ENCODE data around the gene ORMDL1.

The ORMDL1 gene

DNA sequence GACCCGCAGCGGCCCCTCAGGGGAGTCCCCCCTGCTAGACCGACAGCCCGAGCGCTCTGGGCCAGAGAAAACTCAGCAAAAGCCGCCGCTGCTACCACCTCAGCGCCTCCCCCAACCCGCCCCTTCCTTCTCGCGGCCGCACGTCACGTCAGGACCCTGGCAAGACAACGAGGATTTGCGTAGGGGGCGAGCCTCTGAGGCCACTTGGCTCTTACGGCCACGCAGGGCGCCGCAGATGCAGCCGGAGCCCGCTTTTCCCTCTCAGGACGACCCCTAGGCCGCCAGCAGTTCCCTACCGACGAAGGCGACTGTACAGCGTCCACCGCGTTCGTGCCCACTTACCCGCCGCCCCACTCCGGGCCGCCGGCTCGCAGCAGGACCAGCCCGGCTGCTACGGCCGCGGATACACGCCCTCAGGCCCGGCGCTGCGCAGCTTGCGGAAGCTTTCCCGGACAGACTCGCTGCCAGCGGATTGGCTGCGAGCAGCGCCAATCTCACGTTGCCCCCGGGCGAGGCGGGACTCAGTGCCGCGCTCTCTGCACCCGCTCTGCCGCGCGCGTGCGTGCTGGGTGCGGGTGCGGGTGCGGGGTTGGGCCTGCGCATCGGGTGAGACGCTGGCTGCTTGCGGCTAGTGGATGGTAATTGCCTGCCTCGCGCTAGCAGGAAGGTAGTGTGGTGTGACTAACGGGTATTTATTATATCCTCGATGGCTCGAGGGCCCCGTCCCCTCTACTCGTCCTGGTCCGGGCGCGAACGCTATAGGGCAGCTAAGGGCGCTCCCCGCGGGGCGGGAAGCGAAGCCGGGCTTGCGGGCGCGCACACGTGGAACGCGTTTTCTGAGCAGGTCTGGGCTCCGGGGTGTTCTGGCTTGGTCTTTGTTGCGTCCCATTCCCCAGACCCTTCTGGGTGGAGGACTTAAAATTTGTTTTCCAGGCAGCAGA lies at the start of gene ORMDL1, which contains the start of gene PMS1:
Gene ORMDL1 (minus strand): TSS at position 413 of the 941 bp plus-strand sequence. CDS start 1,744 bp downstream, outside the sequence.
Gene PMS1 (plus strand): TSS at position 524 of the 941 bp plus-strand sequence. CDS start 7,360 bp downstream, outside the sequence.
- peak; percentile 95 for DNase-seq

DNA sequence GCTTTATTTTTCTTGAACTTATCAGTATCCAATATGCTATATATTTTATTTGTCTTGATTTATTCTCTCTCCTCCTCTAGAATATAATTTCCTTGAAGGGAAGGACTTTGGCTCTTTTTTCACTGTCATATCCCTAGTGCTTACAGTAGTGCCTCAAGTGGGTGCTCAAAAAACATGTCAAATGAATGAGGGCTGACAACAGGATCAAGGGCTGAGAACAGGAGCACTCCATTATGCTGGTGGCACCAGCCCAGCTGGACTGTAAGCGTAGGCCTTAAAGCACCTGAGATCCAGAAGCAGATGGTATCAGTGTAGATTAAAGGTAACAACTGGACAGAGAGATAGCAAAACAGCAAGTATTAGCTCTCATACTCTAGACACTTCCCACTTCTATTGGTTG lies 46.4 kb upstream of the ORMDL1 start:
- DNase-seq = no peak

- peak; percentile 13 for DNase-seq
Measured at GRCh38 chr2:189829102-189829833, 45.1 kb upstream of the ORMDL1 start.

DNA sequence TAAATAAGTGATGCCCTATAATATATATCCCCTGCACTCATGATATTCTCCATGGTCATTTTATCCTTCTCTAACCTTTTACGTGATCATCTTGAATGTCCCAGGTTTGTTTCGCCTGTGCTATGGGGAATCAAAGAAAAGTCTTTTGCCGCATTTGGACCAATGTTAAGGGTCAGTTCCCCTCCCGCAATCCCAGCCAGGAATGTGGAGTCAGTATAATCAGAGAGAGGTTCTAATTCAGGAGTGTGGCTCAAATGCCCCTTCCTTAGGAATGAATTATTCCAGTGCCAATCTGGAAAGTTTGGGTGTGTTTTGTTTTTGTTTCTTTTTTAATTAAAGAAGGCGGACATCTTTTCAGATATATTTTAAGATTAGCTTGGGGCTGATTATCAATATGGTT lies 41.9 kb upstream of the ORMDL1 start:
- no peak for DNase-seq

DNA sequence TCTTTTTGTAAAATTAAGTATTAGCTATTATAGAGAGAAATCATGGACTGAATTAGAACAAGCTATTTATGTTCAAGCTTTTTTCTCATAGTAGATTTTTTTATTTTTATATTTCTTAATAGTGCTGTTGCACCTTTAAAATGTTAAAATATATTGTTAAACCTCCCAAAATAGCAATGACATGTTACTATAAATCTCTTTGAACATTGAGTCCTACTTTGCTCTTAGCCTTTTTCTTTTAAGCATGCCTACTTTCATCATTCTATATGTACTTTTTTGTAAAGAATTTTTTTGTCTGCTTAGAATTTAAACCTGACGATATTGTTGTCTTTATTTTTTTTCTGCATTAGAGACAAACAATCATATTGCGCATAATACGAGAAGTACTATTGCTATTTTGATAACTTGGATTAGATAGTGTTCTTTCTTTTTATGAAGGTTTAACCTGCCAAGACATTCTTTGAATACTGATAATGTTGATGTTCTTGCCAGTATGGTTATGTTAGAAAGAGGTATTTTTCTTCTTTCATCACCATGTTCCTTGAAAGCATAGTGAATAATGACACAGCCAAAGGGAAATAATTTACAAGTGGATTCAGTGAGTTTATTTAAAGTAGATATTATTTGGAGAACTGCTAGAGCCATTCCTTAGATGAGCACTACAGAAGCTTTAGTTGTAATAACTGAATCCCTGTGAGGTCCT lies 40.7 kb upstream of the ORMDL1 start:
- DNase-seq = no peak

GRCh38 chr2:189821953-189822748 lies 38.0 kb upstream of the ORMDL1 start:
- peak; percentile 40 for DNase-seq

- peak; percentile 86 for DNase-seq
Measured at GRCh38 chr2:189819297-189819704, 35.2 kb upstream of the ORMDL1 start.

DNA sequence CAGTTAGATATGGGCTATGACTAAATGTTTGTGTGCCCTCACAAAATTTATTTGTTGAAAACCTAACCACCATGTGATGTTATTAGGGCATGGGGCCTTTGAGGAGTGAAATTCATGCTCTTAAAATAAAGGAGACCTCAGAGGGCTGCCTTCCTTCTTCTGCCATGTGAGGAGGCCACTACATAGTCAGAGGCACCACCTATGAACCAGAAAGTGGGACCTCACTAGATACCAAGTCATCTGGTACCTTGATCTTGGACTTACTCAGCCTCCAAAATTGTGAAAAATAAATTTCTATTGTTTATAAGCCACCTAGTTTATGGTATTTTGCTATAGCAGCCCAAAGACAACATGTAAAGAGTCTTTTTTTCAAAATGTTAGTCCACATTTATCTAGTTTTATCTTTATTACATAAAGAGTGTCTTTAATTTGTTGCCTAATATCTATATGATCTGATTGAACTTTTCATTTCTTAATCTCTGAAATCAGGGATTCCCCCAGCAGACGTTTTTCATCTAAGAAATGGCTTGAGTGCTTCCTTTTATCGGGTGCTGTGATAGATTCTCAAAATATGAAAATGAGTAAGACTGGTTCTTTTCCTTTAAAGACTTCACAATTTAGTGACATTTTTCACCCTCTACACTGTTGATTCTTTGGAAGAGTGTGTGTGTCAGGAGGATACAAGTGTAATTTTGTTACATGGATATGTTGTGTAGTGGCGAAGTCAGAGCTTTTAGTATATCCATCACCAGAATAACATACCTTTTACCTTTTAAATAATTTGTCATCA lies 34.3 kb upstream of the ORMDL1 start:
- no peak for DNase-seq

GRCh38 chr2:189803431-189803830 lies 19.3 kb upstream of the ORMDL1 start:
- no peak for DNase-seq

- peak; percentile 67 for DNase-seq
Measured at GRCh38 chr2:189802396-189802912, 18.3 kb upstream of the ORMDL1 start.

- DNase-seq = peak; percentile 83
Measured at GRCh38 chr2:189799531-189799930, 15.4 kb upstream of the ORMDL1 start.

GRCh38 chr2:189799030-189799331 lies 14.8 kb upstream of the ORMDL1 start:
- DNase-seq = no peak

DNA sequence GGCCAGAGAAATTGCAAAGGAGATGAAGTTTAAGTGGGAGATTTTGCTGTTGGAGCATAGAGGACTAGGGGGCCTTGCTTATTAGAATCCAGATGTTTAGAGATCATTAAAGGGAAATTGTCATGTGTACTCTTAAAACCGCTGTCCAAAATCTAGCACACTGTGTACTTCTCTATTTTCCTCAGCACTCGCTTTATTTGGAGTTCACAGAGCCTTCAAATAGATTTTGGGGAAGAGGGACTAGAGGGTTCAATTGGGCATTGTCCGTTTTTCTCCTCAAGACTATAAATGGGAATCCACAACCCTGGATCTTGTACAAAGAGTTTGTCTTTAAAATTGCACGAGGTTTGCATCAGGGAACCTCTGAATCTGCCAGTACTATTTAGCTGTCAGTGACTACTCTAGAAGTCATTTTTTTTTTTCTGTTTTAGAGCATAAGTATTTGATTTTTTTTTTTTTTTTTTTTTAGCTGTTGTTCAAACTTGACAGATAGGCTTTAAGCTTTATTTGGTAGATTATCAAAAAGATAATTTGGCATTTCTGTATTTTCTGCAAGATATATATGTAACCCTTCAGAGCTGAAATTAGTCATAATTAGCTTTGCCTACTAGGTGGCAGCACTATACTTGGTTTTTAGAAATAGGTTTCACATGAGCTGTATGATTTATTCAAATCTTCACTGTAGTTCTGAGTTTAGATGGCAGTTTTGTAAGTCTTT lies 14.3 kb upstream of the ORMDL1 start:
- DNase-seq = peak; percentile 63

DNA sequence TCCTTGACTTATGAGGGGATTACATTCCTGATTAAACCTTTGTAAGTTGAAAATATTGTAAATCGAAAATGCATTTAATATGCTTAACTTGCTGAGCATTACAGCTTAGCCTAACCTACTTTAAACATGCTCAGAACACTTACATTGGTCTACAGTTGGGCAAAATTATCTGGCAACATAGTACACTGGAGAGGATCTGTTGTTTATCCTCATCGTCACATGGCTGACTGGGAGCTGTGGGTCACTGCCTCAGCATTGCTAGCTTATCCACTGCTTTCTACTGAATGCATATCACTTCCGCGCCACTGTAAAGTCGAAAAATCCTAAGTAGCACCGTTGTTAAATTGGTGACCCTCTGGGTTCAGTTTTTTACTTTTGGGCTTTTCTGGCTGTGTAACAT lies 13.8 kb upstream of the ORMDL1 start:
- no peak for DNase-seq

DNA sequence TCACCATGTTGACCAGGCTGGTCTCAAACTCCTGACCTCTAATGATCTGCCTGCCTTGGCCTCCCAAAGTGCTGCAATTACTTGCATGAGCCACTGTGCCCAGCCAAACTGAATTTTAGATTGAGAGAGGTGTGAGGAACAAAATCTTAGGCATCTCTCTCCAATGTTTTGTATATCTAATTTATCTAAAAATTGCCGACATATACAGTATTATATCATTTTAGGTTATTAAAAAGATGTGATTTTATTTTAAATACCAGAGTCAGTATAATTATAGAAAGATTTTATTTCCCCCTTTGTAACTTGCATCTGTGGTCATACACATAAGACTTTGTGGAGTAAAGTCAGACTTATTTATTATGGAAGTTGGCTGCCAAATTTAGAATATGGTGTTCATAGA lies 10.2 kb upstream of the ORMDL1 start:
- DNase-seq = no peak

DNA sequence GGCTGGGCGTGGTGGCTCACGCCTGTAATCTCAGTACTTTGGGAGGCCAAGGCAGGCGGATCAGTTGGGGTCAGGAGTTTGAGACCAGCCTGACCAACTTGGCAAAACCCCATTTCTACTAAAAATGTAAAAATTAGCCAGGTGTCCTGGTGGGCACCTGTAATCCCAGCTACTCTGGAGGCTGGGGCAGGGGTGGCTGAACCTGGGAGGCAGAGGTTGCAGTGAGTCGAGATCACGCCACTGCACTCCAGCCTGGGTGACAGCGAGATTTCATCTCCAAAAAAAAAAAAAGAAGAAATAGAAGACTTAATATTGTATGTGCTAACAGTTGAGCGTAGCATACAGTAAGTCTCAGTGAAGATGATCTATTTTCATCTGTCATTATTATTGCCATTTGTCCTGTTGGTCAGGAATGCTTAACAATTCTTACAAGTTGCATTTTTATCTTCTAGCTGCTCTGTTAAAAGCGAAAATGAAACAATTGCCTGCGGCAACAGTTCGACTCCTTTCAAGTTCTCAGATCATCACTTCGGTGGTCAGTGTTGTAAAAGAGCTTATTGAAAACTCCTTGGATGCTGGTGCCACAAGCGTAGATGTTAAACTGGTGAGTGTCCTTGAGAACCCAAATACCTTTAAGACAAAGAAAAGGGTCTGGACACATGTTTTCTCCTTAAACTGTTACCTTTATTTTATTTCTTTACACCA lies 7.4 kb upstream of the ORMDL1 start:
- no peak for DNase-seq

GRCh38 chr2:189783451-189783926 lies 650 bp downstream of the ORMDL1 start:
- peak; percentile 46 for DNase-seq

GRCh38 chr2:189782221-189782671 lies 1.9 kb downstream of the ORMDL1 start:
- DNase-seq = peak; percentile 38

DNA sequence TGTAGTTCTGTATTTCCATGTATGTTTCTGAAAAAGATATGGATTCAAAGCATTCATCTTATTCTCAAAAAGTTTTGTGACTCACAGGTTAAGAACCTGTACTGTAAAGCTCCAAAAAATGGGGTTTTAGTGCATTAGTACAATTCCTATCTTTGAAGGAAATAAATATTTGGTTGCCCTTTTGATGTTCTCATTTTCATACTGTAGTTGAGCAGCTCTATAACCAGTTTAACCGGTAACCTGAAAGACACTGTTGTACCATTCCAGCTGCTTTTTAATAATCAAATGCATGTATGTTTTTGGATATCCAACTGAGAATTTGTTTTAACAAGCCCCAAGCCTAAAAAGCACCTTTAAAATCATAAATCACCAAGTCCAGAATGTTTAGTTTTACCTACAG lies 11.9 kb downstream of the ORMDL1 start:
- no peak for DNase-seq

Data from EL (cell line).